COR-L47 (cell line): ENCODE measurements around the gene ESPL1.
"Not testable (repeated sequence)": the region's sequence is repeated elsewhere in the genome, so short reads cannot be mapped to it uniquely, and the experiment has no call there.

Experiments
- DNase-seq: peaks from one replicate; lab custom pipeline; 2025; lab: John Stamatoyannopoulos, UW

The ESPL1 gene

GRCh38 chr12:53259891-53260290, 8.2 kb upstream of the ESPL1 start:
- DNase-seq: no peak

DNA sequence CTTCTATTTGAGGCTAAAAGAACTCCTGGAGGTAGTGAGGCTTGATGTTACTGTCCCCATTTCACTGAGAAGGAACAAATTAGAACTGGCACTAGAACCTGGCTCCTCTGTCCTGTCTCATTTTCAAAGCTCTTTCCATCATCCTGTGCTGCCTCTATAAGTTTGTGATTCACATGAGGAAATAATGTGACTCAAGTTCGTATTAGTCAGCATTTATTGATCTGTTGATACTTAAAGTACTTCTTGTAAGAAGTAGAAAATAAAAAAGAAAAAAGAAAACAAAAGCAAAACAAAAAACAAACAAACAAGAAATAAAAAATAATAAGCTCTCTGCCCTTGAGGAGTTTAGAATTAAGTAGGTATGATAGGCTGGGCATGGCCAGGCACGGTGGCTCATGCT, 2.3 kb upstream of the ESPL1 start:
- no peak for DNase-seq

DNA sequence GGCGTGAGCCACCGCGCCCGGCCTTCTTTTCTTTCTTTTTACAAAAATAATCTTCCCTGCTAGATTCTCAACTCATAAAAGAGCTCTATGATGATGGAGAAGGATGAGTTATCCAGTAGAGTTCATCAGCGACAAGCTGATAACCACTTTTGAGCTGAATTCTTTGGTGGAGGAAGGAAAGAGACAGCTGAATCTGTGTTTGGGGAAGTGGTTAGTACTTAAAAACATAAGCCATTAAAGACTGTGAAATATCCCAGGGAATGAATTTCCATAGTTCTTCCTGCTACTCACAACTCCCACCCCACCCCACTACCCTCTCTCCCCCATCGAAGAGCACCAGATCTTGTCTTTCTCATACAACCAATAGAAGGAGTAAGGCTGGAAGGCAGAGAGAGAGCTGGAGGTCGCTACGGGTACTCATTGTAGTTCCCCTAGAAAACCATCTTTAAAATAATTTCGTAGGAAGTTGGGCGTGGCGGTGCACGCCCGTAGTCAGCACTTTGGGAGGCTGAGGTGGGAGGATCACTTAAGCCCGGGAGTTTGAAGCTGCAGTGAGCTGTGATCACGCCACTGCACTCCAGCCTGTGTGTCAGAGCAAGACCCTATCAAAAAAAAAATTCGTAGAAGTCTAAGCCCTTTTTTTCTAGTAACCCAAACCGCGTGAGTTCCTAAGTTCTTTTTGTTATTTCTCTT, 647 bp upstream of the ESPL1 start:
- no peak for DNase-seq

GRCh38 chr12:53268630-53269562, 797 bp downstream of the ESPL1 start:
- DNase-seq: no peak

- DNase-seq: no peak
These were observed 6.3 kb downstream of the ESPL1 start for GRCh38 chr12:53274445-53274844.

GRCh38 chr12:53276511-53276910, 8.4 kb downstream of the ESPL1 start:
- DNase-seq: no peak

GRCh38 chr12:53277981-53278380, 9.9 kb downstream of the ESPL1 start:
- DNase-seq: no peak

- no peak for DNase-seq
These were observed 11.3 kb downstream of the ESPL1 start for GRCh38 chr12:53279283-53279869.

DNA sequence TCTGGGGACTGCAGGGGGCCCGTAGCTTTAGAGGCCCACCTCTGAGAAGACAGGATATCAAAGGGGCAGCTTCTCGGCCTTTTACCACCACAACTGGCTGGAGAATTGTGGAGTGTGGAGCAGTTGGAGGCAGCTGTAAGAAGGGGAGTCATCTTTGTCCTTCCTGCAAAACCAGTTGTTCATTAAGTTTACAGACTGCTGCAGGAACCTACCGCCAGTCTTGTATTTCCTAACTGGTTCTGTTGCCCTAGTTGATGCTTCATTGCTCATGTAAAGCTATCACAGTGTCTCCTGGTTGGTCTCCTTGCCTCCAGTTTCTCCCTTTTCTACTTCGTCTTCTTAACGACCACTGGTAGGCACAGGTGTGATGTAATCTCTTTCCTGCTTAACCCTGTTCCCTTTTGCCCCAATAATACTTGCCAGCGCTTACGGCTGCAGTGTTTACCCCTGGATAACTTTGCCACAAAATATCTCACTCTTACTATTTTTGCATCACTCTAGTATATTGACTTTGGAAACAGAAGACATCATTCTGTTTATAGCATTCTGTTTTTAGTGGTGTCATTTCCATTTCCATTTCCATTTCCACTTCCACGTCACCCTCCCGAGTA, 11.9 kb downstream of the ESPL1 start:
- no peak for DNase-seq

DNA sequence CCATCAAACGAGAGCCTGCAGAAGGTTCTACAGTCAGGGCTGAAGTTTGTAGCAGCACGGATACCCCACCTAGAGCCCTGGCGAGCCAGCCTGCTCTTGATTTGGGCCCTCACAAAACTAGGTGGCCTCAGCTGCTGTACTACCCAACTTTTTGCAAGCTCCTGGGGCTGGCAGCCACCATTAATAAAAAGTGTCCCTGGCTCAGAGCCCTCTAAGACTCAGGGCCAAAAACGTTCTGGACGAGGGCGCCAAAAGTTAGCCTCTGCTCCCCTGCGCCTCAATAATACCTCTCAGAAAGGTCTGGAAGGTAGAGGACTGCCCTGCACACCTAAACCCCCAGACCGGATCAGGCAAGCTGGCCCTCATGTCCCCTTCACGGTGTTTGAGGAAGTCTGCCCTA, 18.3 kb downstream of the ESPL1 start:
- no peak for DNase-seq

GRCh38 chr12:53287741-53288216, 19.7 kb downstream of the ESPL1 start:
- DNase-seq: peak; percentile 4

- no peak for DNase-seq
These were observed 20.2 kb downstream of the ESPL1 start for GRCh38 chr12:53288322-53288721.

DNA sequence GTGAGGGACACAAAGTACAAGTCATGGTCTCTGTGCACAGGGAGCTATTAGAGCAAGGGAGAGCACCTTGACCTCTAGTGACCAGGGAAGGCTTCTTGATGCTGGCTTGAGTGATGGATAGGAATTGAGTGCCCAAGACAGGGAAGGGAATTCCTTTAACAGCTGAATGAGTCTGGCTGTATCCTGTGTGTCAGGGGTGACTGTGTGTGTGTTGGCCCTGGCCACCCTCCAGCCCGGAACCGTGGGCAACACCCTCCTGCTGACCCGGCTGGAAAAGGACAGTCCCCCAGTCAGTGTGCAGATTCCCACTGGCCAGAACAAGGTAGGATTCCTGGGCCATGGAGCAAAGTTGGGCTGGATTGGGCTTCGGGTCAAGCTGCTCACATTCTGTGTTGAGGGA, 21.8 kb downstream of the ESPL1 start:
- no peak for DNase-seq

GRCh38 chr12:53290661-53291060, 22.6 kb downstream of the ESPL1 start:
- no peak for DNase-seq

DNA sequence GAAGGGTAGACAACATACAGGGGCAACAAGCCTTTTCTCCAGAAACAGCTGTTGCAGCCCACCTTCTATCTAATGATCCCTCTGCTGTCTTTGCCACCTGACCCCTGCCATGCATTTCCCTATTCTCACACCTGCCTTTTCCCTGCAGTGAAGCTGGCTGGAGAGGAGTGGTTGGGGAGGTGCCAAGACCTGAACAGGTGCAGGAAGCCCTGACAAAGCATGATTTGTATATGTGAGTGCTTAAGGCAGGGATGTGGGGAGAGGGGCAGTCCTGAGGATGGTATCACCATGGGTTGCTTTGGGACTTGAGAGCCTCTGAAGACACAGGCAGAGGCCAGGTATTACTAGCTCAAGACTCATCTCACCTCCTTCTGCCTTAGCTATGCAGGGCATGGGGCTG, 24.3 kb downstream of the ESPL1 start:
- DNase-seq: peak; percentile 87

DNA sequence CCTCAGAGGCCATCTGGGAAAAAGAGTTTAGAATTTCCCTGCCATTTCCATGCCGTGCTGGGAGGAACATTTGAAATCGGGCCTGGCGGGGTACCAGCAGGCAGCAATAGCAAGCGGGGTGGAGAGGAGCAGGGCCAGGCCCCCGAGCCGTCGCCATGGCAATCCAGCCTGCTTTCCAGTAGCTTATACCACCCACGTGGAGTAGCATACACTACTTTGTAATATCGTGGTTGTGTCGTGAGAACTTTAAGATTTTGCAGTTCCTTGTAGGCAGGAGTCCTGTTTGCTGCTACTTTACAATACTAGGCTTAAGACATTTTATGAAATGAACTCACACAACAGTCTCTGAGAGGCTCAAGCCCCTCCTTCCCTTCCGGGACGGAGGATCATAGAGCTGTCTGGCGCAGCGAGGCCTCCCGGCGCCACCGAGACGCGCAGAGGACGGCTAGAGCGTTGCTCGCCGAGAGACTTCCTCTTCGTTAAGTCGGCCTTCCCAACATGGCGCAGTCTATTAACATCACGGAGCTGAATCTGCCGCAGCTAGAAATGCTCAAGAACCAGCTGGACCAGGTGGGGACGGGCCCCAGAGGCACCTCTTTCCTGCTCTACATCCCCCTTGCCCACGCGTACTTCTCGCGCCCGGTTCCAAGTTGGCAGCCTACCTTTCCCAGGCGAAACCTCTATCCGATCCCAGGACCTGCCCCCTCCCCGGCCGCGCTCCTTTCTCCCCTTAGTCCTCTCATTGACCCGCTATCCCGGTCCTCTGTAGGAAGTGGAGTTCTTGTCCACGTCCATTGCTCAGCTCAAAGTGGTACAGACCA, 27.2 kb downstream of the ESPL1 start, which contains the start of gene PFDN5:
TSS of gene PFDN5 (plus strand) at position 473 of the 821 bp plus-strand sequence. CDS start at position 499, 26 bp downstream.
- DNase-seq: peak; percentile 77

DNA sequence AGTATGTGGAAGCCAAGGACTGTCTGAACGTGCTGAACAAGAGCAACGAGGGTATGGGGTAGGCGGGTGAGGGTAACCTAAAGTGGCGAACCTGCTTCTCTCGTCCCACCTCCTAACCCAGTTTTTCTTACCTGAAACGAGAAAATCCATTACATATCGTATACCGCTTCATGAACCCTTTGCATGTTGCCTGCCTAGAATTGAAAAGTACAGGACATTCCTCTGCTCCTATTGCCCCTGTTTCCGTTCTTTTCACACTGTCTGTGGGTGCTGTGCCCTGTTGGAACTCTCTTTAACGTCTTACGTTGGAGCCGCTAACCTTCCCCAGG, 27.8 kb downstream of the ESPL1 start:
- no peak for DNase-seq

DNA sequence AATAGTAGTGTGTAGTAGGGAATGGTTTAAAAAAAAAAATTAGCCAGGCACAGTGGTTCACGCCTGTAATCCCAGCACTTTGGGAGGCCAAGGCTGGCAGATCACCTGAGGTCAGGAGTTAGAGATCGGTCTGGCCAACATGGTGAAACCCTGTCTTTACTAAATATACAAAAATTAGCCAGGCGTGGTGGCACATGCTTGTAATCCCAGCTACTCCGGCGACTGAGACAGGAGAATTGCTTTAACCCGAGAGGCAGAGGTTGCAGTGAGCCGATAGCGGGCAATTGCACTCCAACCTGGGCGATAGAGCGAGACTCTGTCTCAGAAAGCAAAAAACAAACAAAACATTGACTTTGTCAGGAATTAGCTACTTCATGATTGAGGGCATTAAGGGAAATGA, 29.0 kb downstream of the ESPL1 start:
- DNase-seq: not testable (repeated sequence)

DNA sequence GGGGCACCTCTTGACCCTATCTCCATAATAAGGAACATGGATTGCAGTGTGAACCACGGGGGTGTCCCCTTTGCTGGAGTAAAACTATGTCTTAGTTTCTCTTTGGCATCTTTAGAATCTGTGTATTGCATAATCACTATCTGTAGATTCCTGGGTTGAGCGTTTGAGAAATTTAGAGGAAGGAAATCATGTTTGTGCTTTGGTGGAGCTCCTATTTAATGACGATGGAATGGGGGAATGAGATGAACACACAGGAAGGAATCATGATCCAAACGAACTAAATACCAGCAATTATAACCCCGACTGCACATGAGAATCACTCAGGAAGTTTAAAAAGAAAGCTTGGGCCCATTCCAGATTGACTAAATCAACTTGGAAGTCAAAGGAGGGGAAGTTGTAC, 30.1 kb downstream of the ESPL1 start:
- no peak for DNase-seq

DNA sequence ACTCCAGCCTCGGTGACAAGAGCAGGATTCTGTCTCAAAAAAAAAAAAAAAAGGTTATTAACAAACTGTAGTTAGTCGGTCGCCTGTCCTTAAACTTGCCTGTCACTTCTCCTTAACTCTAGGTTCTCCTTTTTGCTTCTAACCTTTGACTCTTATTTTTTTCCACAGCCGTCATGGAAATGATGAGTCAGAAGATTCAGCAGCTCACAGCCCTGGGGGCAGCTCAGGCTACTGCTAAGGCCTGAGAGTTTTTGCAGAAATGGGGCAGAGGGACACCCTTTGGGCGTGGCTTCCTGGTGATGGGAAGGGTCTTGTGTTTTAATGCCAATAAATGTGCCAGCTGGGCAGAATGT, 31.0 kb downstream of the ESPL1 start:
- DNase-seq: no peak

- DNase-seq: peak; percentile 89
These were observed 31.5 kb downstream of the ESPL1 start, which contains the start of gene MYG1 for GRCh38 chr12:53299454-53300180. Gene MYG1, plus strand, starts transcription at chr12:53299695. Its CDS starts 43 bp downstream, at chr12:53299738.
